ENCODE measurements around the gene MAP4K2. TPM values are rescaled to one million over a fixed set of nuclear protein-coding genes. Genes with fewer than 3 reads are reported as not detected.

The MAP4K2 gene
- total RNA-seq, 4 donors from 2014 or later, result 11.1 to 25.0 (median 17.1) TPM

GRCh38 chr11:64810891-64811272 is 7.9 kb upstream of the MAP4K2 start:
- H3K9me3 ChIP-seq, result no peaks in the 10 kb centered on the region
- no peaks in the 10 kb centered on the region for H3K27me3 ChIP-seq
- WGBS, result 56% methylated on average over 17 of the region's 17 CpGs
- peaks cover 0 to 20% (median 19%) of the 10 kb centered on the region in 4 donors for H3K36me3 ChIP-seq
- H3K27ac ChIP-seq (replicated peaks in 1 of 4), result peak overlapping the region; percentile 69 to 86 (median 80)
- TF ChIP-seq CTCF (IDR thresholded peaks at IDR 0.05) (no peak), POLR2A (IDR thresholded peaks at IDR 0.05; ENCODE audit: low read depth) (no peak), POLR2AphosphoS5 (IDR thresholded peaks at IDR 0.05) (no peak), EP300 (IDR thresholded peaks at IDR 0.05) (no peak)
- peaks cover 13 to 32% (median 19%) of the 10 kb centered on the region in 4 donors for H3K4me1 ChIP-seq
- no peak for DNase-seq (ENCODE audit: extremely low spot score)
- H3K4me3 ChIP-seq, result peak overlapping the region; percentile 62 to 95 (median 86)
- intact Hi-C loops (cut with DNase I), result no loop called here

- TF ChIP-seq POLR2AphosphoS5 (IDR thresholded peaks at IDR 0.05) (peak; percentile 90 to 96), EP300 (IDR thresholded peaks at IDR 0.05) (no peak), CTCF (IDR thresholded peaks at IDR 0.05) (peak in 1 of 3 experiments; percentile 42), POLR2A (IDR thresholded peaks at IDR 0.05; ENCODE audit: low read depth) (peak; percentile 54)
- intact Hi-C loops (cut with DNase I), result no loop called here
- Histone ChIP-seq H3K4me3 (peak within 1 kb of the TSS; percentile 62 to 95 (median 86)), H3K4me1 (peaks cover 13 to 32% (median 19%) of the 10 kb centered on the region in 4 donors), H3K9me3 (no peaks in the 10 kb centered on the region), H3K27me3 (no peaks in the 10 kb centered on the region), H3K36me3 (peaks cover 3 to 25% (median 24%) of the 10 kb centered on the region in 4 donors), H3K27ac (replicated peaks in 1 of 4) (peak within 1 kb of the TSS; percentile 69 to 86 (median 80))
- DNase-seq (ENCODE audit: extremely low spot score), result peak; percentile 98
- 0% methylated on average over 17 of the region's 46 CpGs for WGBS
These were observed 7.4 kb upstream of the MAP4K2 start, which contains the start of gene MEN1 for GRCh38 chr11:64810271-64810890. Gene MEN1, minus strand, starts transcription at chr11:64810551. Its CDS starts 442 bp downstream, at chr11:64810109.

- DNase-seq (ENCODE audit: extremely low spot score), result no peak
- intact Hi-C loops (cut with DNase I), result no loop called here
- WGBS, result 13% methylated on average over 22 of the region's 44 CpGs
- peak overlapping the region; percentile 69 to 86 (median 80) for H3K27ac ChIP-seq (replicated peaks in 1 of 4)
- H3K4me1 ChIP-seq, result peaks cover 13 to 32% (median 19%) of the 10 kb centered on the region in 4 donors
- TF ChIP-seq EP300 (IDR thresholded peaks at IDR 0.05), result no peak
- no peak for TF ChIP-seq CTCF (IDR thresholded peaks at IDR 0.05)
- TF ChIP-seq POLR2A (IDR thresholded peaks at IDR 0.05; ENCODE audit: low read depth), result no peak
- no peak for TF ChIP-seq POLR2AphosphoS5 (IDR thresholded peaks at IDR 0.05)
- peak overlapping the region; percentile 62 to 95 (median 86) for H3K4me3 ChIP-seq
- peaks cover 5 to 31% (median 29%) of the 10 kb centered on the region in 4 donors for H3K36me3 ChIP-seq
- H3K27me3 ChIP-seq, result no peaks in the 10 kb centered on the region
- H3K9me3 ChIP-seq, result no peaks in the 10 kb centered on the region
These were observed 6.8 kb upstream of the MAP4K2 start for GRCh38 chr11:64809781-64810241.

- 82% methylated on average over 5 of the region's 9 CpGs for WGBS
- DNase-seq (ENCODE audit: extremely low spot score), result no peak
- H3K27ac ChIP-seq (replicated peaks in 1 of 4), result no peak overlapping the region
- no peak overlapping the region for H3K4me3 ChIP-seq
- H3K4me1 ChIP-seq, result peaks cover 29 to 61% (median 50%) of the 10 kb centered on the region in 4 donors
- peaks cover 12 to 43% (median 37%) of the 10 kb centered on the region in 4 donors for H3K36me3 ChIP-seq
- intact Hi-C loops (cut with DNase I), result no loop called here
- H3K9me3 ChIP-seq, result no peaks in the 10 kb centered on the region
- TF ChIP-seq CTCF (IDR thresholded peaks at IDR 0.05) (no peak), EP300 (IDR thresholded peaks at IDR 0.05) (no peak), POLR2A (IDR thresholded peaks at IDR 0.05; ENCODE audit: low read depth) (no peak), POLR2AphosphoS5 (IDR thresholded peaks at IDR 0.05) (no peak)
- H3K27me3 ChIP-seq, result no peaks in the 10 kb centered on the region
These were observed 2.5 kb upstream of the MAP4K2 start for GRCh38 chr11:64805481-64805880.
